Endothelial cell of umbilical vein (primary cell): ENCODE results near the gene DENND4A.

Experiments used
- JUN ChIP-seq: IDR thresholded peaks from 2 replicates; pipeline ENCODE4 v1.6.1; 2011; ENCODE audit warnings: borderline replicate concordance, low read depth; ENCODE audit not compliant: insufficient read length, insufficient read depth
- POLR2A ChIP-seq: IDR thresholded peaks from 2 replicates; pipeline ENCODE4 v1.6.1; 2012; ENCODE audit warnings: low read depth, mild to moderate bottlenecking, control low read depth, low read length
- TF ChIP-seq, protein P1 (sequence below), 2 donors: IDR thresholded peaks; 1 replicate in 1 of 2; 2 replicates in 1 of 2; pipeline ENCODE4 v1.5.1; 2011; ENCODE audit warnings: low read length in 2 of 2, mild to moderate bottlenecking in 2 of 2, moderate library complexity in 2 of 2, control low read depth in 1 of 2, inconsistent platforms in 1 of 2, low read depth in 1 of 2; ENCODE audit not compliant: insufficient read depth in 1 of 2; ENCODE audit errors: extremely low read depth in 1 of 2

- TF ChIP-seq POLR2A (no peak), JUN (no peak)
- TF ChIP-seq, protein P1, sequence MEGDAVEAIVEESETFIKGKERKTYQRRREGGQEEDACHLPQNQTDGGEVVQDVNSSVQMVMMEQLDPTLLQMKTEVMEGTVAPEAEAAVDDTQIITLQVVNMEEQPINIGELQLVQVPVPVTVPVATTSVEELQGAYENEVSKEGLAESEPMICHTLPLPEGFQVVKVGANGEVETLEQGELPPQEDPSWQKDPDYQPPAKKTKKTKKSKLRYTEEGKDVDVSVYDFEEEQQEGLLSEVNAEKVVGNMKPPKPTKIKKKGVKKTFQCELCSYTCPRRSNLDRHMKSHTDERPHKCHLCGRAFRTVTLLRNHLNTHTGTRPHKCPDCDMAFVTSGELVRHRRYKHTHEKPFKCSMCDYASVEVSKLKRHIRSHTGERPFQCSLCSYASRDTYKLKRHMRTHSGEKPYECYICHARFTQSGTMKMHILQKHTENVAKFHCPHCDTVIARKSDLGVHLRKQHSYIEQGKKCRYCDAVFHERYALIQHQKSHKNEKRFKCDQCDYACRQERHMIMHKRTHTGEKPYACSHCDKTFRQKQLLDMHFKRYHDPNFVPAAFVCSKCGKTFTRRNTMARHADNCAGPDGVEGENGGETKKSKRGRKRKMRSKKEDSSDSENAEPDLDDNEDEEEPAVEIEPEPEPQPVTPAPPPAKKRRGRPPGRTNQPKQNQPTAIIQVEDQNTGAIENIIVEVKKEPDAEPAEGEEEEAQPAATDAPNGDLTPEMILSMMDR (IDR thresholded peaks at IDR 0.05; ENCODE audit: extremely low read depth in 1 of 2, insufficient read depth in 1 of 2, low read depth in 1 of 2, low read length in 2 of 2): no peak
Observed at GRCh38 chr15:65663521-65663920, 128.6 kb downstream of the DENND4A start.
